Heart left ventricle (tissue), 13 donors: ENCODE measurements around the gene SDSL.

ENCODE experiments used
- POLR2A ChIP-seq, 2 donors: fragments of 450-650 bp; IDR thresholded peaks; one replicate each; pipeline ENCODE4 v1.6.1; 2017; ENCODE audit warnings: antibody characterized with exemption in 2 of 2, mild to moderate bottlenecking in 2 of 2, moderate library complexity in 2 of 2
- TF ChIP-seq, protein P1 (sequence below), 12 donors: fragments of 200-600 bp; sonication (generic) in 4 of 12; IDR thresholded peaks; one replicate each; pipeline versions ENCODE4 v1.5.0 to v1.8.0; 2018 to 2022; ENCODE audit warnings: antibody characterized with exemption in 12 of 12, mild to moderate bottlenecking in 5 of 12
- donor health status: ischemic (EF 13 %, LVEDD 7.1; RV severe dilation, severe dysfunction).
- donor health status: DM: no; HTN: yes; CAD: no.
- donor health status: DM: no; HTN: no; CAD: no.
- donor health status: ischemic (EF 25% LVEDD 6.9; RV normal size, moderate dysfunction).
- donor health status: ischemic (EF 25% LVEDD 5.7; RV mildly dilated, moderate dysfunction).
- donor health status: ischemic (EF 35%, LVEDD 5.7; RV mildly dilated, moderate dysfunction).
- donor health status: nonischemic (EF 11% LVEDD 7.7; RV severe dilation, severe dysfunction).
- donor health status: DM: yes; HTN: yes; CAD: no.
- donor health status: PGD.
- donor health status: ischemic (EF 29% LVEDD 5.4; RV normal size, mild dysfunction).
- donor health status: nonischemic (EF 23%, LVEDD 6.1; RV moderate dilation, normal function).

DNA sequence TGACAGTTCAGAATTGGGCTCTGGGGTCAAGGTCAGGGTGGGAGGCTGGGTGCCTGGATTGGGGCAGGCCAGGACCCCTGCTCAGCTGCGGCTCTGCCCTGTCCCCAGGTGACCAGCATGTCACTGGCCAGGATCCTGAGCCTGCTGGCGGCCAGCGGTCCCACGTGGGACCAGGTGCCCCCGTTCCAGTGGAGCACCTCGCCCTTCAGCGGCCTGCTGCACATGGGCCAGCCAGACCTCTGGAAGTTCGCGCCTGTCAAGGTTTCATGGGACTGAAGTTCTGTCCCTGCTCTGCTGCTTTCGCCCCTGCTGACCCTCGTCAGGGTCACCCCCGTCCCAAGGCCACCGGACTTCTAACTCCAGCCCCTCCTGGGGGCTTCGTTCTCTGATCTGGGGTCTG is 33.8 kb upstream of the SDSL start:
- TF ChIP-seq, protein P1, sequence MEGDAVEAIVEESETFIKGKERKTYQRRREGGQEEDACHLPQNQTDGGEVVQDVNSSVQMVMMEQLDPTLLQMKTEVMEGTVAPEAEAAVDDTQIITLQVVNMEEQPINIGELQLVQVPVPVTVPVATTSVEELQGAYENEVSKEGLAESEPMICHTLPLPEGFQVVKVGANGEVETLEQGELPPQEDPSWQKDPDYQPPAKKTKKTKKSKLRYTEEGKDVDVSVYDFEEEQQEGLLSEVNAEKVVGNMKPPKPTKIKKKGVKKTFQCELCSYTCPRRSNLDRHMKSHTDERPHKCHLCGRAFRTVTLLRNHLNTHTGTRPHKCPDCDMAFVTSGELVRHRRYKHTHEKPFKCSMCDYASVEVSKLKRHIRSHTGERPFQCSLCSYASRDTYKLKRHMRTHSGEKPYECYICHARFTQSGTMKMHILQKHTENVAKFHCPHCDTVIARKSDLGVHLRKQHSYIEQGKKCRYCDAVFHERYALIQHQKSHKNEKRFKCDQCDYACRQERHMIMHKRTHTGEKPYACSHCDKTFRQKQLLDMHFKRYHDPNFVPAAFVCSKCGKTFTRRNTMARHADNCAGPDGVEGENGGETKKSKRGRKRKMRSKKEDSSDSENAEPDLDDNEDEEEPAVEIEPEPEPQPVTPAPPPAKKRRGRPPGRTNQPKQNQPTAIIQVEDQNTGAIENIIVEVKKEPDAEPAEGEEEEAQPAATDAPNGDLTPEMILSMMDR (IDR thresholded peaks at IDR 0.05) = no peak
- no peak for TF ChIP-seq POLR2A (IDR thresholded peaks at IDR 0.05)
